Activated naive CD8-positive, alpha-beta T cell (primary cell): ENCODE results near the gene ZNF586.
A peak's percentile ranks its signal among the peaks of the same experiment; 100 is the strongest.
"Not testable (repeated sequence)": the region's sequence is repeated elsewhere in the genome, so short reads cannot be mapped to it uniquely, and the experiment has no call there.

ENCODE experiments used
- H3K27ac Mint-ChIP-seq: one replicate; pipeline ENCODE4 v1.8.0; 2021; ENCODE audit warnings: mixed read lengths
- H3K27me3 Mint-ChIP-seq: one replicate; pipeline ENCODE4 v1.8.0; 2021; ENCODE audit warnings: mixed read lengths
- H3K36me3 Mint-ChIP-seq: one replicate; pipeline ENCODE4 v1.8.0; 2021; ENCODE audit warnings: mixed read lengths
- H3K4me1 Mint-ChIP-seq: one replicate; pipeline ENCODE4 v1.8.0; 2021; ENCODE audit warnings: low read depth, mixed read lengths
- H3K4me3 Mint-ChIP-seq: one replicate; pipeline ENCODE4 v1.8.0; 2021; ENCODE audit warnings: mild to moderate bottlenecking, mixed read lengths
- H3K9me3 Mint-ChIP-seq: one replicate; pipeline ENCODE4 v1.8.0; 2021; ENCODE audit warnings: low read depth, mixed read lengths

The ZNF586 gene

GRCh38 chr19:57776764-57777296 lies 7.4 kb downstream of the ZNF586 start:
- Mint-ChIP-seq H3K27me3 (no peaks in the 10 kb centered on the region), H3K4me3 (peak overlapping the region; percentile 20), H3K9me3 (peaks cover 49% of the 10 kb centered on the region), H3K36me3 (peaks cover 70% of the 10 kb centered on the region), H3K27ac (no peak overlapping the region), H3K4me1 (peaks cover 21% of the 10 kb centered on the region)

DNA sequence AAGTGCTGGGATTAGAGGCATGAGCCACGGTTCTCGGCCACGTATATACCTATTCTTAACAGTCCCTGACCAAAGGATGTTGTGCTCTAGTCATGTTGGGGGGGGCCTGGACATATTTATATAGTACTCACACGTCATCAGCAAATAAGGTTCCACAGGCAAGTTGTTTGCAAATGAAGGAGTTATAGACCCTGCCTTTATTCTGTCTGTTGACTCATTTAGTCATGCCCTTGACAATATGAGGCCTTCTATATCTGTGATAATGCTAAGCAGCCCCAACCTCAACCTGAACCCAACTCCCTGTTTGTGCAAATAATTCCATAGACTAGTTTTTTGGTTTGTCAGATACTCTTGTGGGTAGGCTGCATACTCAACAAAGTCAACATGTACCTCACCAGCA lies 8.9 kb downstream of the ZNF586 start:
- no peaks in the 10 kb centered on the region for H3K27me3 Mint-ChIP-seq
- H3K27ac Mint-ChIP-seq, result no peak overlapping the region
- H3K9me3 Mint-ChIP-seq, result peaks cover 38% of the 10 kb centered on the region
- no peak overlapping the region for H3K4me3 Mint-ChIP-seq
- H3K4me1 Mint-ChIP-seq, result peaks cover 11% of the 10 kb centered on the region
- H3K36me3 Mint-ChIP-seq, result peaks cover 59% of the 10 kb centered on the region

- Mint-ChIP-seq H3K4me1 (peaks cover 6% of the 10 kb centered on the region), H3K4me3 (no peak overlapping the region), H3K27ac (no peak overlapping the region), H3K9me3 (peaks cover 35% of the 10 kb centered on the region), H3K27me3 (no peaks in the 10 kb centered on the region), H3K36me3 (peaks cover 54% of the 10 kb centered on the region)
Observed at GRCh38 chr19:57779220-57779845, 9.9 kb downstream of the ZNF586 start.

GRCh38 chr19:57786286-57786685 lies 16.8 kb downstream of the ZNF586 start:
- Mint-ChIP-seq H3K4me1 (peaks cover 4% of the 10 kb centered on the region), H3K27me3 (no peaks in the 10 kb centered on the region), H3K27ac (no peak overlapping the region), H3K9me3 (peaks cover 23% of the 10 kb centered on the region), H3K4me3 (no peak overlapping the region), H3K36me3 (peaks cover 38% of the 10 kb centered on the region)

GRCh38 chr19:57786906-57787305 lies 17.4 kb downstream of the ZNF586 start:
- Mint-ChIP-seq H3K27ac (no peak overlapping the region), H3K4me1 (peaks cover 4% of the 10 kb centered on the region), H3K4me3 (no peak overlapping the region), H3K9me3 (peaks cover 23% of the 10 kb centered on the region), H3K36me3 (peaks cover 37% of the 10 kb centered on the region), H3K27me3 (no peaks in the 10 kb centered on the region)

DNA sequence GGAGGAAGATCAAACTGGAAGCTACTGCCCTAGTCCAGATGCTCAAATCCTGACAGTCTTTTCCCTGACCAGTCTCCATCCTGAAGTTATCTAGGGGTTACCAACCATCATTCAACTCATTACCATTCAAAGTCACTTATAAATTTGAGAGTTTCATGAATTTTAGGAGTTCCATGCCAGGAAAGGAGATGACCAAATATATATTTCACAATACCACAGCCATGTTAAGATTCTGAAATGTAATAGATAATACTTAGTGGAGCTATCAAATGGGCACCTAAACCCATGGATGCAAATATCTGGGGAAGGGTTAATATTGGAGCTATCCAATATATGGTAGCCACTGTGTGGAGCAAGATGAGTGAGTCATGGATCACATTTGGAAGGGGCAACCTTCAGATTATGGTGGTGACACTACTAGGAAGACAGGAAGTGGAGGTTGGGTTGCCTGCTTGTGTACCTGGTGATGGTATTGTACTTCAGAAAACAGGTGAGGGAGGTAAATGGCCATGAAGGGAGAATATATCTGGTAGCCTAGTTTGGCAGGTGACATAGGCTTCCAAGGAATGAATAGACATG lies 18.7 kb downstream of the ZNF586 start:
- H3K27me3 Mint-ChIP-seq, result no peaks in the 10 kb centered on the region
- H3K36me3 Mint-ChIP-seq, result peaks cover 42% of the 10 kb centered on the region
- no peak overlapping the region for H3K27ac Mint-ChIP-seq
- no peak overlapping the region for H3K4me3 Mint-ChIP-seq
- H3K9me3 Mint-ChIP-seq, result peaks cover 23% of the 10 kb centered on the region
- H3K4me1 Mint-ChIP-seq, result peaks cover 4% of the 10 kb centered on the region

DNA sequence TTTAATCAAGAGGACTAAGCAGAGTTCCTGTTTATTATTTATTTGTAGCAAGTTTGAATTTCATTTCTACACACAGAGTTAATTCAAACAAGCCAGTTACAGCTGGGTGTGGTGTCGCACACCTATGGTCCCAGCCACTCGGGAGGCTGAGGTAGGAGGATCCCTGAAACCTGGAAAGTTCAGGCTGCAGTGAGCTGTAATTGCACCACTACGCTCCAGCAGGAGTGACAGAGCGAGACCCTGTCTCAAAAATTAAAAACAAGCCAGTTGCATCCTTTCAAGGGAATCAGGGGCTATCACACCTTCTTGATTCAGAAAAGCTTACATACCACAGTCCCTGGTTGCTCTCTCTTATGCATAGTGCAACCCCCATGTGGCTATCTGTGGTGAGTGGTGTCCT lies 19.8 kb downstream of the ZNF586 start:
- peaks cover 23% of the 10 kb centered on the region for H3K9me3 Mint-ChIP-seq
- H3K27me3 Mint-ChIP-seq, result no peaks in the 10 kb centered on the region
- peaks cover 4% of the 10 kb centered on the region for H3K4me1 Mint-ChIP-seq
- H3K4me3 Mint-ChIP-seq, result no peak overlapping the region
- peaks cover 46% of the 10 kb centered on the region for H3K36me3 Mint-ChIP-seq
- no peak overlapping the region for H3K27ac Mint-ChIP-seq

- not testable (repeated sequence) for H3K27ac Mint-ChIP-seq, H3K9me3 Mint-ChIP-seq, H3K4me3 Mint-ChIP-seq, H3K27me3 Mint-ChIP-seq, H3K4me1 Mint-ChIP-seq
- H3K36me3 Mint-ChIP-seq, result peaks cover 31% of the 10 kb centered on the region
Observed at GRCh38 chr19:57796580-57796979, 27.1 kb downstream of the ZNF586 start.

- H3K9me3 Mint-ChIP-seq, result peaks cover under 1% of the 10 kb centered on the region
- peaks cover 23% of the 10 kb centered on the region for H3K4me1 Mint-ChIP-seq
- peaks cover 13% of the 10 kb centered on the region for H3K36me3 Mint-ChIP-seq
- no peak overlapping the region for H3K4me3 Mint-ChIP-seq
- H3K27me3 Mint-ChIP-seq, result no peaks in the 10 kb centered on the region
- H3K27ac Mint-ChIP-seq, result no peak overlapping the region
Observed at GRCh38 chr19:57800696-57801095, 31.2 kb downstream of the ZNF586 start.

DNA sequence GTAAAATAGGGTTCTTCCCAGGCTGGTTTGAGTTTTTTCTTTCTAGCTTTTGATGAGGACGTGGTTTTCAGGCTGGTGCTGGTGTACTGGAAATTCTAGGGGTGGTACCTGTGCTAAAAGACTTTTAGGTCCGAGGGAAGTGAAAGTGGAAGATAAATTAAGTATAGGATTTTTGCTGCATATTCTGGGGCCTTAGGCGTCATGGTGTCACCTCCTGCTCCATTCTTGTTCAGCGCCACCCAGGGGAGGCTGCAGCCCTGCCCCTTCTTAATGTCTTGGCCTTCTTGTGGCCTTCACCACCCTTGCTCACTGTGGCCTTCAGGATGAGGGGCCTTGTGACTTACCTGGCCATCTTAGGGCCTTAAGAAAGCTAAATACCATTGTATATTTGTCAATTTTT lies 32.8 kb downstream of the ZNF586 start:
- H3K27ac Mint-ChIP-seq, result peak overlapping the region; percentile 51
- H3K36me3 Mint-ChIP-seq, result peaks cover 7% of the 10 kb centered on the region
- no peak overlapping the region for H3K4me3 Mint-ChIP-seq
- H3K9me3 Mint-ChIP-seq, result no peaks in the 10 kb centered on the region
- H3K27me3 Mint-ChIP-seq, result no peaks in the 10 kb centered on the region
- peaks cover 28% of the 10 kb centered on the region for H3K4me1 Mint-ChIP-seq

- Mint-ChIP-seq H3K36me3 (peaks cover 12% of the 10 kb centered on the region), H3K4me1 (peaks cover 28% of the 10 kb centered on the region), H3K4me3 (peak overlapping the region; percentile 88), H3K9me3 (no peaks in the 10 kb centered on the region), H3K27me3 (no peaks in the 10 kb centered on the region), H3K27ac (peak overlapping the region; percentile 58)
Observed at GRCh38 chr19:57803265-57803593, 33.8 kb downstream of the ZNF586 start.

- peaks cover 12% of the 10 kb centered on the region for H3K36me3 Mint-ChIP-seq
- peaks cover 30% of the 10 kb centered on the region for H3K4me1 Mint-ChIP-seq
- peak overlapping the region; percentile 88 for H3K4me3 Mint-ChIP-seq
- no peaks in the 10 kb centered on the region for H3K27me3 Mint-ChIP-seq
- H3K27ac Mint-ChIP-seq, result peak overlapping the region; percentile 58
- no peaks in the 10 kb centered on the region for H3K9me3 Mint-ChIP-seq
Observed at GRCh38 chr19:57803594-57804325, 34.3 kb downstream of the ZNF586 start.

DNA sequence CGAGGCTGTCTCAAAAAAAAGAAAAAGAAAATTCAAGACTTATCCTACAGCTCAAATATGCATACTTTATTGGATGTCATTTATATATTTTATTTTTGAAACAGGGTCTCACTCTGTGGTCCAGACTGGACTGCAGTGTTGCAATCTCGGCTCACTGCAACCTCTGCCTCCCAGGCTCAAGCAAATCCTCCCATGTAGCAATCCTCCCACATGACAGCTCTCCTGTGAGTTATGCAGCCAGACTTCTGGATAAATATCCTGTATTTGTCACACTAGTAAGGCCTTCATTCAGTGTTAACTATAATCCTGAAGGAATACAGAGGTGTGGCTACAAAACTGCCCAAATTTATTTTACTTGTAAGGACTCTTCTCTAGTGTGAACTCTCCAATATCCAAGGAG lies 38.1 kb downstream of the ZNF586 start:
- Mint-ChIP-seq H3K27ac (no peak overlapping the region), H3K36me3 (peaks cover 12% of the 10 kb centered on the region), H3K9me3 (no peaks in the 10 kb centered on the region), H3K4me1 (peaks cover 41% of the 10 kb centered on the region), H3K4me3 (no peak overlapping the region), H3K27me3 (no peaks in the 10 kb centered on the region)

- Mint-ChIP-seq H3K36me3 (peaks cover 12% of the 10 kb centered on the region), H3K4me1 (peaks cover 51% of the 10 kb centered on the region), H3K27ac (peak overlapping the region; percentile 22)
- H3K9me3 Mint-ChIP-seq, H3K4me3 Mint-ChIP-seq, H3K27me3 Mint-ChIP-seq: not testable (repeated sequence)
Observed at GRCh38 chr19:57810410-57811295, 41.2 kb downstream of the ZNF586 start.

DNA sequence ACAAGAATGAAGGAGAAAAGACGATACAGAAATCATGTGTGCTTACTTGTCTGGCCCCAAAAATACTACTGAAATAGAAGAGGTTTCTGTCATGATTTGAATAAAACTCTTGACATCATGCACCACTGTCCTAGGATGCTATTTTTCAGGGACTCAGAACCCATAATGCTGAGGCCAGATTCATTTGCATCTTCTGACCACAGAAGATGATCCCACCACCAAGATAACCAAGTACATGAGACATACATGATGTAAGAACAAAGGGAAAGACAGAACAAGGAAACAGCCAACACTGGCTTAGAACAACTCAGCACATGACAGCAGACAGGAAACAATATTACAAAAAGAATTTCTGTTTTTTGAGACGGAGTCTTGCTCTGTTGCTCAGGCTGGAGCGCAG lies 42.8 kb downstream of the ZNF586 start:
- H3K27ac Mint-ChIP-seq, result peak overlapping the region; percentile 14
- H3K9me3 Mint-ChIP-seq, result no peaks in the 10 kb centered on the region
- peaks cover 52% of the 10 kb centered on the region for H3K4me1 Mint-ChIP-seq
- H3K27me3 Mint-ChIP-seq, result no peaks in the 10 kb centered on the region
- peaks cover 8% of the 10 kb centered on the region for H3K36me3 Mint-ChIP-seq
- H3K4me3 Mint-ChIP-seq, result peak overlapping the region; percentile 67
